ENCODE data around the gene POT1. TPM values are rescaled to one million over a fixed set of nuclear protein-coding genes. Genes with fewer than 3 reads are reported as not detected.
A peak's percentile ranks its signal among the peaks of the same experiment; 100 is the strongest.

Gene POT1
- total RNA-seq, 1 experiment from 2014 or later, result 22.7 TPM

DNA sequence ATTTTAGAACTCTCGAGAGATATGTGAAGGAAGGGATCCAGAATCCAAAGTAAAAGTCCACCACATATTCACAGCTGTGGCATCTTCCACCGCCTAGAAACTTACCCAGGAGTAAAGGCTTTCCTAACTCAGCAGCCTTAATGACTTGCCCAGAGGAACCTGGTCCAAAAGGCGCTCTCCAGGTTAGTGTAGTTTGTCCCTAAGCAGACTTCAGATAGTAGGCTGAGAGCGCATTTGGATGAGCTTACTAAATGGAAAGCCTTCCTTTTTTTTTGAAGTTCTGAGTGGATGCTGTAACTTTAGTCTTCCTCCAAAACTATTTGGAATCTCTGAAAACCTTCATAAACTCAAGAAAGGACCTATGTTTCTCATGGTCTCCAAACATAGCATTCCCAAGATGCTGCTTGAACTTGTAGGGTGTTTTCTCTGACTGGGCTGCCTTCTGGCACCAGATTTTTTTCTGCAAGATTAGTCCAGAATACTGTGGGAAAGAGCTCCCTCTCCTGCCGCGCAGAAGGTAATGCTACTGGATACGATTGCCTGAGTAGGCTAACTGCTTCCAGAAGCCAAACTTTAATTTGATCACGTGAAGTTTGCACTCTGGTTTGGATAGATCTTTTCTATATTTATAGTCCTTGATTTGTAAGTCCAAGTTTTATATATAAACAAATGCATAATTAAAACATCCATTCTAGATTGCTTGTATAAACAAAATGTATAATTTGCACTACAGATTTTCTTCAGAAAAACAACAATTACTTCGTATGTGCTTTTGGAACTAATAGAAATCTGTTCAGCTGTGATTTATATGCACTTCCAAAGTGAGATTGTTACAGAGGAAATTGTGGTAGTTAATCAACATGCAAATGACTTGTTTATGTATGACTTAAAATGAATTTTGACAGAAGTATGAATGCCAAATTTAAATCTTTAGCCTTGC, 144.5 kb downstream of the POT1 start:
- H3K36me3 ChIP-seq (ENCODE audit: insufficient read depth, low read length, poor library complexity, severe bottlenecking), result no peaks in the 10 kb centered on the region
- ChIA-PET POLR2A (ENCODE audit: low non-redundant PET) (no interaction called here), CTCF (interaction anchor here (0.6 to 1.0 kb wide), 3 partner anchors 15 to 988 kb away, joined by 3 to 4 read pairs (median 4); no protein-coding TSS in a partner anchor)
- TF ChIP-seq, protein P1, sequence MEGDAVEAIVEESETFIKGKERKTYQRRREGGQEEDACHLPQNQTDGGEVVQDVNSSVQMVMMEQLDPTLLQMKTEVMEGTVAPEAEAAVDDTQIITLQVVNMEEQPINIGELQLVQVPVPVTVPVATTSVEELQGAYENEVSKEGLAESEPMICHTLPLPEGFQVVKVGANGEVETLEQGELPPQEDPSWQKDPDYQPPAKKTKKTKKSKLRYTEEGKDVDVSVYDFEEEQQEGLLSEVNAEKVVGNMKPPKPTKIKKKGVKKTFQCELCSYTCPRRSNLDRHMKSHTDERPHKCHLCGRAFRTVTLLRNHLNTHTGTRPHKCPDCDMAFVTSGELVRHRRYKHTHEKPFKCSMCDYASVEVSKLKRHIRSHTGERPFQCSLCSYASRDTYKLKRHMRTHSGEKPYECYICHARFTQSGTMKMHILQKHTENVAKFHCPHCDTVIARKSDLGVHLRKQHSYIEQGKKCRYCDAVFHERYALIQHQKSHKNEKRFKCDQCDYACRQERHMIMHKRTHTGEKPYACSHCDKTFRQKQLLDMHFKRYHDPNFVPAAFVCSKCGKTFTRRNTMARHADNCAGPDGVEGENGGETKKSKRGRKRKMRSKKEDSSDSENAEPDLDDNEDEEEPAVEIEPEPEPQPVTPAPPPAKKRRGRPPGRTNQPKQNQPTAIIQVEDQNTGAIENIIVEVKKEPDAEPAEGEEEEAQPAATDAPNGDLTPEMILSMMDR (conservative IDR thresholded peaks at IDR 0.05; ENCODE audit: low read depth, low read length), result peak; percentile 91
- no peak for TF ChIP-seq EZH2 (IDR thresholded peaks at IDR 0.05; ENCODE audit: borderline replicate concordance, low read depth, low read length, poor library complexity, severe bottlenecking)
- no peaks in the 10 kb centered on the region for H3K27me3 ChIP-seq (replicated peaks; ENCODE audit: insufficient read depth, low read depth, low read length, poor library complexity)
- H3K4me1 ChIP-seq (ENCODE audit: insufficient read depth, low read length, poor library complexity, severe bottlenecking), result no peaks in the 10 kb centered on the region
- no TSS peak for BruUV-seq (replicated peaks)
- no peaks in the 10 kb centered on the region for H3K9me3 ChIP-seq (ENCODE audit: low read depth, low read length, poor library complexity, severe bottlenecking)
- peak; percentile 79 for DNase-seq (ENCODE audit: low spot score)
- H3K27ac ChIP-seq (ENCODE audit: low read depth, low read length, poor library complexity, severe bottlenecking), result no peak overlapping the region
- no peak overlapping the region for H3K4me3 ChIP-seq (ENCODE audit: low read depth, low read length, poor library complexity, severe bottlenecking)
- intact Hi-C loops (cut with micrococcal nuclease; ENCODE audit: unreplicated experiment), result loop anchor here (1.0 to 10.0 kb wide), 4 partner anchors 613 to 990 kb away; no protein-coding TSS in a partner anchor

DNA sequence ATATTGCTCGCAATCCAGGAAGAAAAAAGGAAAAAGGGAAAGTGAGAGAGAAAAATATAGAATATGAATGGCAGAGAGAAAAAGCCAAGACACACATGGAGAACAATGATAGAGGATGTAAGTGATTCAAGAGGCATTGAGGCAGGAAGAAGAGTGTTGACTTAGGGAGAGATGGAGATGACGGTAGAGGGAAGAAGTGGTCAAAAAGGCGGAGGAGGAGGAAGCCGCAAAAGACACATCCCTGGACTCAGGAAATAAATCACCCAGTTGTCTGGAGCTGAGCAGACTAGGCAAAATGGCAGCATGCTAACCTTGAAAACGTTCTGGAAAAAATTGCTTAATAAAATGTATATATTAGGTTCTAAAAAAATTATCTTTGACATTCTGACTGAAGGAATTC, 146.4 kb downstream of the POT1 start:
- no TSS peak for BruUV-seq (replicated peaks)
- intact Hi-C loops (cut with micrococcal nuclease; ENCODE audit: unreplicated experiment), result loop anchor here (10.0 kb wide), 2 partner anchors 818 to 988 kb away; no protein-coding TSS in a partner anchor
- H3K27ac ChIP-seq (ENCODE audit: low read depth, low read length, poor library complexity, severe bottlenecking), result no peak overlapping the region
- H3K4me3 ChIP-seq (ENCODE audit: low read depth, low read length, poor library complexity, severe bottlenecking), result no peak overlapping the region
- no peaks in the 10 kb centered on the region for H3K9me3 ChIP-seq (ENCODE audit: low read depth, low read length, poor library complexity, severe bottlenecking)
- ChIA-PET CTCF (no interaction called here), POLR2A (ENCODE audit: low non-redundant PET) (no interaction called here)
- DNase-seq (ENCODE audit: low spot score), result no peak
- no peaks in the 10 kb centered on the region for H3K36me3 ChIP-seq (ENCODE audit: insufficient read depth, low read length, poor library complexity, severe bottlenecking)
- no peak for TF ChIP-seq EZH2 (IDR thresholded peaks at IDR 0.05; ENCODE audit: borderline replicate concordance, low read depth, low read length, poor library complexity, severe bottlenecking)
- TF ChIP-seq, protein P1 (conservative IDR thresholded peaks at IDR 0.05; ENCODE audit: low read depth, low read length), result no peak
- no peaks in the 10 kb centered on the region for H3K4me1 ChIP-seq (ENCODE audit: insufficient read depth, low read length, poor library complexity, severe bottlenecking)
- H3K27me3 ChIP-seq (replicated peaks; ENCODE audit: insufficient read depth, low read depth, low read length, poor library complexity), result no peaks in the 10 kb centered on the region

DNA sequence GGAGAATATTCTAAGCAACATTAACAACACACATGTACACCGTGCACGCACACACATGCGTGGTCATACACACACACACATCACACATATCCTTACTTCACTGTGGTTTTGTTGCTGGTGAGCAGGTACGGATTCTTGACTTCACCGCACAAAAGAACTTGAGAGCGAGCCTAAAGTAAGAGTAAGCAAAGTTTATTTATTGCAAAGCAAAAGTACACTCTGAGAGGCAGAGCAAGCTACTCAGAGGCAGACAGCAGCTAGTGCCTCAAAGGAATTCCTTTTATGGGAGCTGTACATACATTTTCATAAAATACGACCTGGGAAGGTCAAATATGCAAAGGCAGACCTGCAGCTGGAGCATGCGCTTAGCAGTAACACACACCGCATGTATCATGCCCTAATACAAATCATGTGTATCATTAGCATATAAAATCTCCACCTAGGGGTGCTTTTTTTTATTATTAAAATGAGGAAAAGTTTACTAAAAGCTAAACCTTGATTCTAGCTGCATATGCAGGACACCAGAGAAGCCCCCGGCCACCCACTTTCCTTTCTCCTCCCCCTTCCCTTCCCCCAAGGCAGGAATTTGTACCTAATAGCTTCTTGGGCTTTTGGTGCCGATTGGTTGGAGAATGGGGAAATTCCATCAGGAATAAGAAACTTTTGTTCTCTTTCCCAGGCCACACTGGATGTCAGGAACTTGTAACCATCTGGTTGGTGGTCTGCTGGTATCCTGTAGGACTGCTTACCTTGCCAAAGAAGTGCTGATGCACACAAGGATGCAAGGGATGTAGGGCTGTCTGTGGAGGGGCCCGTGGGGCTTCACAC, 147.5 kb downstream of the POT1 start:
- no peak for TF ChIP-seq EZH2 (IDR thresholded peaks at IDR 0.05; ENCODE audit: borderline replicate concordance, low read depth, low read length, poor library complexity, severe bottlenecking)
- TF ChIP-seq, protein P1 (conservative IDR thresholded peaks at IDR 0.05; ENCODE audit: low read depth, low read length), result no peak
- no peaks in the 10 kb centered on the region for H3K27me3 ChIP-seq (replicated peaks; ENCODE audit: insufficient read depth, low read depth, low read length, poor library complexity)
- no peak overlapping the region for H3K27ac ChIP-seq (ENCODE audit: low read depth, low read length, poor library complexity, severe bottlenecking)
- ChIA-PET CTCF (no interaction called here), POLR2A (ENCODE audit: low non-redundant PET) (no interaction called here)
- H3K4me3 ChIP-seq (ENCODE audit: low read depth, low read length, poor library complexity, severe bottlenecking), result no peak overlapping the region
- no peaks in the 10 kb centered on the region for H3K36me3 ChIP-seq (ENCODE audit: insufficient read depth, low read length, poor library complexity, severe bottlenecking)
- no TSS peak for BruUV-seq (replicated peaks)
- DNase-seq (ENCODE audit: low spot score), result no peak
- H3K4me1 ChIP-seq (ENCODE audit: insufficient read depth, low read length, poor library complexity, severe bottlenecking), result no peaks in the 10 kb centered on the region
- no peaks in the 10 kb centered on the region for H3K9me3 ChIP-seq (ENCODE audit: low read depth, low read length, poor library complexity, severe bottlenecking)
- intact Hi-C loops (cut with micrococcal nuclease; ENCODE audit: unreplicated experiment), result loop anchor here (10.0 kb wide), 2 partner anchors 817 to 987 kb away; no protein-coding TSS in a partner anchor
